Activated CD4-positive, alpha-beta T cell treated with anti-CD3 and anti-CD28 coated beads for 4 hours (primary cell): Measurements from ENCODE around the gene PDE4B.
"Not testable (repeated sequence)": the region's sequence is repeated elsewhere in the genome, so short reads cannot be mapped to it uniquely, and the experiment has no call there.

ENCODE experiments used
- DNase-seq, 2 donors: peaks; one replicate each; pipeline ENCODE4 v3.0.0-alpha.2; 2020

PDE4B gene

DNA sequence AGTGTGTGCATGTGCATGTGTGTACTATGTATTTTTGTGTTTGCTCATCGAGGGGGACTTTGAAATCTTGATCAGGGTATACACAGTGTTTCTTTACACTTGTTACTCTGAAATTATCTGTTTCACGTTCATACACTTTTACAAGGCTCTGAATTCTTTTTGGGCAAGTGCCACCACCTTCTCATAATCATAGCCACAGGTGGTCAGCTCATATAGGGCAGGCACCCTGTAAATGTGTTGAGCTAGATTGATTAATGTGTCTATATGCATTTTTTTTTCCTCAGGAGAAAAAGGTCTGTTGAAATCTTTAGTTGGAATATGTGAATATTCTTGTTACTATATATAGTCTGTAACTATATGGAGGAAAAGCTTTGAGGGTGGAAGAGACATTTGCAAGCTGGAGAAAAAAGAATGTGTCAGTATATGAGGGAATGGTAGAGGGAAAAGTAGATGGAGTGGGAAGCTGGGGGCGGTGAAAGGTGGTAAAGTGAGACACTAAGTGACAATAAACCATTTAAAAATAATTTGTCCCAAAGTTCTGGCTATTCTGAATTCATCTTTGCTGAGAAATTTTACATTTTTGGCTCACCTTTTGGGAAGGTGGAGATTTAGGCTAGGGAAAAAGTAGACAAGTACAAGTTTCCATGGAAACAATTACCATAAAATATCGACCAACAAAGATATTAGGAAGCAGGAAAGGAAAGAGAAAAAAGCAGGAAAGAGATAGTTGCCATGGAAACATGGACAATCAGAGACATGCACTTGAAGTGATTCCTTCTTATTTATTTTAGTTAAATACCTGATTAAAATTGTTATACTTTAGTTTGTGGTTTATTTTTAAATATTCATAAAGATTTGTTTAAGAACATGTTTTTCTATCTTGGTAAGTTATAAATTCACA lies 277.5 kb downstream of the PDE4B start:
- no peak for DNase-seq

DNA sequence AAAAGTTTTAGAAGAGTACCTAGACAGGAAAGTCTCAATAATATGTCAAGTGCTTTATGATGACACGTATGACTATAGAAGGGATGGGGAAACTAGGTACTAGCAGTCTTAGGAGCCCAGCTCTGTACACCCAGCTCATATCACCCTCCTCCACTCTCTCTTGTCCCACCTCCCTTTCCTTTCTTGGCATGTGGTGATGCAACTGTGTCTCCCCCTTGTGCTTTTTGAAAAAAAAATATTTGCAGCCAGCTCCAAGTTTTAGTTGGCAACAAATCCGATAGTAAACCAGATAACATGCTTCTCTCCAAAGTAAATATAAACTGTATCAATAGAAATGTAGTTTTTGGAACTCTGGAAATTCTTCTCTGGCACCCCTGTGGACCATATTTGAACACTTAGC lies 280.7 kb downstream of the PDE4B start:
- DNase-seq, result no peak

DNA sequence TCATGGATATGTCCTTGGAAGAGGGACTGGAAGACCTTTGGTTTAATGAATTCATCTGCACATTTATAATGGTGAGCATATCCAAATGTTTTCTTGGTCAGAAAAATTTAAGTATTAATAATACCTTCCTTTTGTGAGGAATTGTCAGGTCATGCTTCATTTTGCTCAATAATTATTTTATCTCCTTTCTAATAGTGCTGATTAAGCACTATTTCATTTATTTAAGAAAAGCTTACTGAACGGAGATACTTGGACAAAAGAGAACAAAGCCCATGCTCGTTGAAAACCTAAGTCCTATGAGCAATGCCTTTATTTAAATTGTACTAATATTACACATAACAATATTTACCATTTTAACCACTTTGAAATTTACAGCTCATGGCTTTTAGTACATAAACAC lies 281.5 kb downstream of the PDE4B start:
- DNase-seq, result no peak

DNA sequence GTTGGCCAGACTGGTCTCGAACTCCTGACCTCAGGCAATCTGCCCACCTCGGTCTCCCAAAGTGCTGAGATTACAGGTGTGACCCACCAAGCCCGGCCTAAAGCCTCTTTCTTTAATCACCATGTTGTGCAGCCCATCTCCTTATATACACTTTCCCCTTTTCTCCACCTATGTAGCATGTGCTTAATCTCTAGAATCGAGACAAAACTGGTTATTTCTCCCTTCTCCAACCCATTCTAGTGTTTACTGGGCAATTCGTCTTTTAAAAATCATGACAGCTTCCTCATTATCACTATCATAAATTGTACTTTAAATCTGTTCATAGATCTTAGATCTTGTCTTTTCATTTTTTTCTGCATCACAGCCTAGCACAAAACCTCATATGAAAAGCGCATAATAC lies 285.7 kb downstream of the PDE4B start:
- DNase-seq, result no peak

DNA sequence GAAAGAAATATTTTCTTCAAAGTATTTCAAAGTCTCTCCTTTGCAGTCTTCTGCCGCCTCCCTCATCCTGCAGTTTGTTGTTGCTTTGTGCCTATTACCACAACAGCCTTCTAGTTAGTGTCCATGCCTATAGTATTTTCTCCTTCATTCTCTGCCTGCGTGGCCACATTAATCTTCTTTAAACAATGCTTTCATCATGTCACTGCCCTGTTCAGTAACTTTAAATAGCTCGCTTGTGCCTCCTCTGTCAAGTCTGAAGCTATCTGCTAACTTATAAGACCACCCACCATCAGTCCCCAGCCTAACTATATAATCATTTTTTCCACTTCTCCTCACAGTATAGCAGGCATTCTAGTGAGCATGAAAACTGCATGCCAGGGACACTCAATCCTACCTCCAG lies 290.3 kb downstream of the PDE4B start:
- DNase-seq, result no peak

DNA sequence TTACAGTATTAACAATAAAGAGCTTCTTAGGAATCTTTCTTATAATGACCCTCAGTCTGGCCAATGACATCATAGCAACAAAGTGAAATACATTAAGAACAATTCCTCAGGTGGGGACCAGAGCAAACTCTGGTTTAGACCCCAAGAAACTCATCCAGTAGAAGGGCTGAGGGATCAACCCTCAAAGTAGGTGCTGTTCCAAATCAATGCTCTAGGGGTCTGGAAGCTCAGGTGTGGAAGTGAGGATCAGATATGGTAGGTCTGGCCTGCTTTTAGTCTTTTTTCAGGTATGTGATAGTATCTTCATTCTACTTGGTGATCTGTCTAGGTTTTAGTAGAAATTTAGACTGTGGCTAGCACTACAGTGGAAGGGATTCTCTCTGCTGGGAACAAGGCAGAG lies 291.7 kb downstream of the PDE4B start:
- no peak for DNase-seq

DNA sequence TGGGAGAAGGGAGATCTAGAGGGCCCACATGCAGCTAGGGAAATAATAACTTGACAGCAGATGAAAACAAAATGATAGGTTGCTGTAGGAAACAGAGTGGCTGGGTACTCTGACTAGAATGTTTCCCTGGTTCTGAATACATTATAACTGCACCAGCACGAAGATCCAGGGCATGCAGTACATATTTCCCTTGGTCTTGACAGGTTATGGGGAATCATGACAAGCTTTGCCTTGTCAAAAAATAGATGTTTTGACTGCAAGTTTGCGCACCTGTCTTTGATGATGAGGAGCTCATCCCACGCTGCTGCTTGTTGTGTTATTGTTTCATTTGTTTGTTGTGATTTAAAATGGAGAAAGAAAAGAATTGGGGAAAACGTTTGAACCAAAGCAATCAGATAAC lies 292.9 kb downstream of the PDE4B start:
- no peak for DNase-seq

DNA sequence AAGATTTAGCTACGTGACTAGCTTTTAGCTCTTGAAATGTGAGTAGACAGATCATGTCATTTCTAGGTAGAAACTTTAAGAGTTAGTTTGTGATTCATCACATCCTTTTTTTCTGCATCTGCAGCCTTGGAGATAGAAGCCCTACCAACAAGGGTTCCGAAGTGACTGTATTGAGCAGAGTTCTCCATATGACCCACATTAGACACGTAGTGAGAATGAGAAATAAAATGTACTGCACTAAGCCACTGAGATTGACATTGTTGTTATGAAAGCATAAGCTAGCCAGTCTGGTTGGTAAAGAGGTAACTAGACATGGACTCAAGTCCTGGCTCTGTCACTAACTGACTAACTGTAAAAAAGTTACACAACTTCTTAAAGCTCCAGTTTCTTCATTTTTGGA lies 296.1 kb downstream of the PDE4B start:
- DNase-seq, result no peak

DNA sequence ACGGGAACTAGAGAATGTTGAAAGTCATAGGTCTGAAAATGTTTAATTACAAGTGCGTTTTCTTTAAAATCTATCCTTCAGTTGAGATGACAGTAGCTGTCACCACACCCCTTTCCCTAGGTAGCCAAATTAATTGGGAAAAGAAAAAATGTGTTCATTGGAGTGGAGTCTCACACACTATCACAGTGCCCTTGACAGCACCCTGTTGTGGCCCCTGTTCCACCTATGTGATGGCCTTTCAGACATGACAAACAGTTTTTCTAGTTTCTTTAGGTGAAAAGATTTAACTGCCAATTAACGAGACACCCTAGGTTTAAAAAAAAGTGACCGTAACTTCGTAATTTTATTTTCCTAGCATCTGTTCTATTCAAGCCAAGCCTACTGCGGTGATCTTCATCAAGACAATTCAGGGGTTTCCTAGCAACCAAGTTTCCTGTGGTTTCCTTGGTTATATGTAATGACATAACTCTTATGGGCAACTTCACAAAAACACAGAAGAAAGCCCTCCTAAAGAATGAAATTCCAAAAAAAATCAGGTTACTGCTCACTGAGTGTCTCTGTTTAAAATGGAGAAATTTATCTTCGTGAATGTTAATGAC lies 298.3 kb downstream of the PDE4B start:
- DNase-seq, result no peak

DNA sequence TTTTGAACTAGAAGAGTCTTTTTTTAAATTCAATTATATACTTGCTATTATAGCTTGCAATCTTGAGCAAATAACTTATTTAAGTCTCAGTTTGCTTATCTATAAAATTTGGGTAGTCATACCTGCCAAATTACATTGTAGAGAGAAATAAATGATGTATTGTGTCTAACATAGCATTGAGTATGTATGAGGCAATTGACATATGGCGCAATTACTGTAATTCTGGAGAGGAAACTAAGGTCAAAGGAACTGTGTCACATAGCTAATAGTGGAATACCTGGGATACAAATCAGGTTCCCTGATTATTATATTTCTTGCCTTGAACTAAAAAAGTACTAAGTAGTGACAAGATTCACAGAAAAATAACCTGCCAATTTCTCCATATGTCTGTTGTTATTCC lies 302.5 kb downstream of the PDE4B start:
- no peak for DNase-seq

DNA sequence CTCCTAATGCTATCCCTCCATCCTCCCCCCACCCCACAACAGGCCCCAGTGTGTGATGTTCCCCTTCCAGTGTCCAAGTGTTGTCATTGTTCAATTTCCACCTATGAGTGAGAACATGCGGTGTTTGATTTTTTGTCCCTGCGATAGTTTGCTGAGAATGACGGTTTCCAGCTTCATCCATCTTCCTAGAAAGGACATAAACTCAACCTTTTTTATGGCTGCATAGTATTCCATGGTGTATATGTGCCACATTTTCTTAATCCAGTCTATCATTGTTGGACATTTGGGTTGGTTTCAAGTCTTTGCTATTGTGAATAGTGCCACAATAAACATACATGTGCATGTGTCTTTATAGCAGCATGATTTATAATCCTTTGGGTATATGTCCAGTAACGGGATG lies 308.3 kb downstream of the PDE4B start:
- DNase-seq, result not testable (repeated sequence)

DNA sequence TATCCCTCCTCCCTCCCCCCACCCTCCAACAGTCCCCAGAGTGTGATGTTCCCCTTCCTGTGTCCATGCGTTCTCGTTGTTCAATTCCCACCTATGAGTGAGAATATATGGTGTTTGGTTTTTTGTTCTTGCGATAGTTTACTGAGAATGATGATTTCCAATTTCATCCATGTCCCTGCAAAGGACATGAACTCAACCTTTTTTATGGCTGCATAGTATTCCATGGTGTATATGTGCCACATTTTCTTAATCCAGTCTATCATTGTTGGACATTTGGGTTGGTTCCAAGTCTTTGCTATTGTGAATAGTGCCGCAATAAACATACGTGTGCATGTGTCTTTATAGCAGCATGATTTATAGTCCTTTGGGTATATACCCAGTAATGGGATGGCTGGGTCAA lies 311.4 kb downstream of the PDE4B start:
- not testable (repeated sequence) for DNase-seq

DNA sequence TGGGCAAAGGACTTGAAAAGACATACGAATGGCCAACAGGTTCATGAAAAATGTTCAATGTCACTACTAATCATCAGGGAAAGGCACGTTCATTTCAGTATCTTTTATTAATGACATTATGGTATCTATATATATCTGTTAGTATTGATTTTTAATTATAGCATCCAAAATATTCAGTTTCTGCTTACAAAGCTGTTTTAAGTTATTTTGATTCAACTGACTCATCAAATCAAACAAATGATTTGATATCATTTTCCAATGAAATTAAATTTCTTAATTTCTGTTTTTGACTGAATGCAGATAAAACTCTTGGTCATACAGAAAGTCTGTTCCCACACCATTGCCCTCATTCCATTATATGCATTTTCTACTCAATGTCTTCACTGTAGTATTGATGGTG lies 315.9 kb downstream of the PDE4B start:
- DNase-seq, result no peak

DNA sequence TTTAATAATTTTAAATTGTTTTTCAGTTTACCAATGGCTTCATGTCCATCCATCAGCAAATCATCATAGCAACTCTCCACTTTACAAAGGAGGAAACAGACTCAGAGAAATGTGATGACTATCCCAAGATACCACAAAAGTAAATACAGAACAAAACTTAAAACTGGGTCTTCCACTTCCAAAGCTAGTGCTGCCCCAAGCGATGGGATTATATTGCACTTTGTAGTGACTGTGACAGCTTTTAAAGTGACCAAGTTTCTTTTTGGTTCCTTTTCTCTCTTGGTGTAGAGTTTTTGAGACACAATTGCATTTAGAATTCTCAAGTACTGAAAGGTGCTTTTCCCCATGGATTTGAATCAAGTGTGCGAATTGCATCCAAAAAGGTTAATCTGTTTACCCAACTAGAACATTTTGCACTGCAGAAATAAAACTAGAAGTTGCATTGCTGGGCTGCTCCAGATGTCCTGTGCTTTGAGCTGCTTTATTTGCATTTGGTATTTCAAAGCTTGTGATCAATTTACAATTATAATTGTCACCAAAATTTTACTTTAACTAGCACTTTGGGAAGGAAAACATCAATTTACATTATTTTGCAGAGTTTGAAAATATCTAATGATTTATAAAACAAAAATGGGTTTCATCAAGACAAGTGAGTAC lies 320.2 kb downstream of the PDE4B start:
- no peak for DNase-seq

DNA sequence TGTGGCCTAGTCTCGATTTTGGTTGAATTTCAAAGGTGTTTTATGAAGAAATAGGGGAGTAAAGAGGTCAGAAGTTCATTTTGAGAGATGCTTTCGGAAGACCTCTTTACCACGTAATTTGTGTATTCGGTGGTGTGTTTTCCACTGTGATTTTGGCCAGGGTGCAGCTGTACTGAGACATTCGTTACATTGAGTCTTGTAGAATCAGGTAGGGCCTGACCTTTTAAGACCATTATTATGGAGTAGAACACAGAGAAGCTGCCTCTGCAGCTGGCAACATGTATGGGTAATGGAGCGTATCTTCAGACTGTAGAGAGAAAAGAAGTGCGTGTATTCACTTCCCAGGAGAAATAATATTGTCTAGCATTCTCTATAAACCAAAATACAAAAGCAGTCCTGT lies 326.5 kb downstream of the PDE4B start:
- DNase-seq, result no peak

DNA sequence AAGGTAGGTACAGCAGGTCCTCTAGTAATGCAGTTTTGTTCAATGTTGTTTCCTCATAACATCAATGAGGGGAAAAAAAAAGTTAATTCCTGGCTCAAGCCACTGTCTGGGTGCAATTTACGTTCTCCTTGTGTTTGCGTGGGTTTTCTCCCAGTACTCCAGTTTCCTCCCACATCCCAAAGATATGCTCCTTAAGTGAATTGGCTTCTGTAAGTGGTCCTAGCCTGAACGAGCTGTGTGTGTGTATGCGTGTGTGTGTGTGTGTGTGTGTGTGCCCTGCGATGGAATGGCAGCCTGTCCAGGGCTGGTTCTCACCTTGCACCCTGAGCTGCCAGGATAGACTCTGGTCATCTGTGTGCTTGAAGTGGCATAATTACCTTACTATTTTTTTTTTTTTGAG lies 332.0 kb downstream of the PDE4B start:
- DNase-seq, result no peak

DNA sequence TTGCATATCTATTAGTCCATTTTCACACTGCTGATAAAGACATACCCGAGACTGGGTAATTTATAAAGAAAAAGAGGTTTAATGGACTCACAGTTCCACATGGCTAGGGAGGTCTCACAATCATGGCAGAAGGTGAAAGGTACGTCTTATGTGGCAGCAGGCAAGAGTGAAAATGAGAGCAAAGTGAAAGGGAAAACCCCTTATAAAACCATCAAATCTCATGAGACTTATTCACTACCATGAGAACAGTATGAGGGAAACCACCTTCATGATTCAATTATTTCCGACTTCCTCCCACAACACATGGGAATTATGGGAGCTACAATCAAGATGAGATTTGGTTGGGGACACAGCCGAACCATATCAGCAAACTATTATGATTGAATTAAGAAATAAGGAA lies 335.9 kb downstream of the PDE4B start:
- not testable (repeated sequence) for DNase-seq

DNA sequence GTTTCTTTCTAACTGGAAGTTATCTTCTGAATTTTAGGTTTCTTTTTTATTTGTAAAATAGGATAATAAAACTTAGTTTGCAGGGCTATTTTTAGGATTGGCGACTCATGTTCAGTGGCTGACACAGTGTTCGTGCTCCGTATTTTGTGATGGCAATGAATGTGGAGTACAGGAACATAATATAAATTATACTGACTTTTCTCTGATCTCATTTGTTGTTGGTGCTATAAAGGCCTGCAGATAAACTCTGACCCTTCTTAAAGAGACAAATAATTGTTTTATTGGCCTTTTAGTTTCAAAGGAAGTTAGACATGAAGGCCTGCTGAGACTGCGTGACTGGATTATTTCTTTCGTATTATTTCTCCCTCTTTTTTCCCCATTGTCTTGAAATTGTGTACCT lies 339.6 kb downstream of the PDE4B start:
- no peak for DNase-seq

DNA sequence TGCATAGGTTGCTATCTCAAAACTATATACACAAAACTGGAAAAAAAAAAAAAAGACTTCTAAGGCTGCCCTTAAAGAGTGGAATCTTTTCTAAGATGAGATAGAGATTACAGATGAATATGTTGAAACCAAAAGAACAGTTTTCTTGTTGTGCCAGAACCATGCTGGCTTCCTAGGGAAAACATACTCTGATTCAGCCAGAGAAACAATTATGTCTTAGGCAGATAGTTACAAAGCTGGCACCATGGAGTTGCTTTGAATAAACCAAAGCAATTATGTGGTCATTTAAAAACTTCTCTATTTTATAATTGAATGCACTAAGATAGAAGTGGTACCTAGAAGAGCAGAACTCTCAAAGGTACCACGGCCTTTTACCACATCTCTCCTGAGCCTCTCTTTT lies 341.3 kb downstream of the PDE4B start:
- no peak for DNase-seq

DNA sequence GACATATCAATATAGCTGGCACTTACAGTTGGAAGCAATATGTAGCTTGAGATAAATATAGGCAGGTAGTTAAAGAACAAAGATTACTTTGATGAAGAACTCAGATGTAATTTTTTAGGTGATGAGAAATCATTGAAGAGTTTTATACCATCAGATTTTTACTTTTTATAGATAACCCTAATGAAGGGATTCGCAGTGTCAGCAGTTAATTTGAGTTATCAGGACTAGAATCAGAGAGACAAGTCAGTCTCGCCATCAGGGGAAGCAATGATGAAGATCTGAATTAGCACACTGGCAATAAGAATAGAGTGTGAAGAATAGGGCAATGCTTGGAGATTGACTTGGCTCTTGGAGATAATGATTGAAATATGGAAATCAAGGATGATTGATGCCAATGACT lies 342.5 kb downstream of the PDE4B start:
- DNase-seq, result no peak

DNA sequence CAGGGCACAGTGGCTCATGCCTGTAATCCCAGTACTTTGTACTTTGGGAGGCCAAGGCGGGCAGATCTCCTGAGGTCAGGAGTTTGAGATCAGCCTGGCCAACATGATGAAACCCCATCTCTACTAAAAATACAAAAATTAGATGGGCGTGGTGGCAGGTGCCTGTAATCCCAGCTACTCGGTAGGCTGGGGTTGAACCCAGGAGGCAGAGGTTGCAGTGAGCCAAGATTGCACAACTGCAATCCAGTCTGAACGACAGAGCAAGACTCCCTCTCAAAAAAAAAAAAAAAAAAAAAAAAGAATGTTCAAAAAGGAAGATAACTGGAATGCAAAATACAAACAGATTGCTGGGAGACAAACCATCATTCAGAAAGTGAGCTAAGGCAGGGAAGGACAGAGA lies 343.7 kb downstream of the PDE4B start:
- not testable (repeated sequence) for DNase-seq

DNA sequence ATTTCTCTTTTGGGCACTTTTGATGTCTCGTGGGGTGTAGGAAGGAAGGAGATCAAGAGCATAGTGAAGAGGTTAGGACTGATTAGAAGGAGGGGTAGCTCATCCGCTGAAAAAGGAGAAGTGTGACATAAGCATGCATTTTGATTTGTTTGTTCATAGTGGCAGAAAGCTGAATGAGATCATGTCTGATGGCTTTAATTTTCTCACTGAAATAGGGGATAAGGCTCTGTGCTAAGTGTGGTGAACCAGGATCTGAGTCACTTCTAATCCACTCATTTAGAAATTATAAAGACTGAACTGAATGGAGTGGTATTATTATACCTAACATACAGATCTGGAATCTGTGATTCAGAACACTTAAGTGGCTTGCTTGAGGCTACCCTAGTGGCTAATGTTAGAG lies 344.5 kb downstream of the PDE4B start:
- no peak for DNase-seq

DNA sequence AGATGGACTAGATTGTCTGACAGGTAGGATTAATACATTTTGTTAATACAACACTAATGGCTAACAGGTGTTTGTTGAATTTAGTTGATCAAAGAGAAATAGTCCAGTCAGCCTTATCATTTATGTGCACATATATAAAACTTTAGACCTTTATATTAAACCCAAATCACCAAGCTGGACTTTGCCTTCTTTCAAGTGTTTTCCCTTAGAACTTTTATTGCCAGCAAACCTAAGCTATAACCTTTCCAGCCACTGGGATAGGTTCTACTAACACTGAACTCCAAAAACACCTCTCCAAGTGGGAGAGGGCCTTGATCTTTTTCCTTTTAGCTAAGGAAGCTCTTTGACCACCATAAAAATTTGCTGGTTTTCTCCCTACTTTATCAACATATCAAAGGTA lies 345.9 kb downstream of the PDE4B start:
- DNase-seq, result no peak

DNA sequence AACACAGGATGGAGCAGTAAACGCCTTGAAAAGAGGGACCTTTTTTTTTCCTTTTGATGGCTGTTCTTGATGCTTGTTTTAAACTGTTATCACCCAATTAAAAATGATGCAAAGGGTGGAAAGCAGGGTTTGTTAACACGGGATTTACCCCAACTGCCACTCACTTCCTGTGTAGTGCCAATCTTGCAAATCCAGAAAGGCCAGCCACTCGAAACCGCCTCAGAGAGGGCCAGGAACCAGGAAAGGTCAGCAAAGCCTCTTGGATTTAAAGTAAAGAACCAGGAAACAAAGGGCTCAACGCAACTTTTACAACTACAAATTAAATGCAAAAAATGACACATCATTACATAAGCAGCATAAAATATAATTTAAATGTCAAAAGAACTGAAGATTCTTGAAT lies 347.4 kb downstream of the PDE4B start:
- no peak for DNase-seq
